Measurements from ENCODE around the gene MMP17. TPM values are rescaled to one million over a fixed set of nuclear protein-coding genes. Genes with fewer than 3 reads are reported as not detected.

The MMP17 gene
- total RNA-seq, 1 experiment from 2014 or later = 30.2 TPM

- CTCF ChIA-PET = no interaction called here
- DNase-seq (no peak), ATAC-seq (no peak)
- H3K27ac ChIP-seq (ENCODE audit: low read length) = no peak overlapping the region
- no peak overlapping the region for H3K9ac ChIP-seq (ENCODE audit: low read length)
- POLR2A ChIA-PET (ENCODE audit: unreplicated experiment) = interaction anchor here (0.6 kb wide), 1 partner anchor 70 kb away, joined by 3 read pairs; no protein-coding TSS in a partner anchor
- no peaks in the 10 kb centered on the region for H3K79me2 ChIP-seq (ENCODE audit: low read length)
- H3K9me2 ChIP-seq (replicated peaks; ENCODE audit: low read length) = no peaks in the 10 kb centered on the region
- H3K9me3 ChIP-seq (ENCODE audit: low read length) = no peaks in the 10 kb centered on the region
- H2AFZ ChIP-seq (ENCODE audit: low read length) = no peak overlapping the region
- H3K4me1 ChIP-seq (ENCODE audit: insufficient read depth, low read length) = peaks cover 10% of the 10 kb centered on the region; the same call in 1 of the 2 replicates
- intact Hi-C loops (cut with micrococcal nuclease) = no loop called here
- H3K27me3 ChIP-seq (ENCODE audit: low read length) = no peaks in the 10 kb centered on the region
- no peak for TF ChIP-seq CTCF (conservative IDR thresholded peaks at IDR 0.05; ENCODE audit: low read depth, low read length)
- no peak overlapping the region for H3K4me2 ChIP-seq (ENCODE audit: low read length)
- no TSS peak for BruUV-seq (replicated peaks)
- no peaks in the 10 kb centered on the region for H4K20me1 ChIP-seq (ENCODE audit: low read length)
- H3K4me3 ChIP-seq (ENCODE audit: low read length) = no peak overlapping the region
- H3F3A ChIP-seq (ENCODE audit: low read length, unreplicated experiment) = no peaks in the 10 kb centered on the region
- H3K36me3 ChIP-seq (ENCODE audit: low read depth, low read length) = peaks cover 13% of the 10 kb centered on the region; the same call in 1 of the 2 replicates
Measured at GRCh38 chr12:131799195-131799594, 29.0 kb upstream of the MMP17 start.

GRCh38 chr12:131799828-131800593 lies 28.2 kb upstream of the MMP17 start:
- DNase-seq = no peak
- no peaks in the 10 kb centered on the region for H3K27me3 ChIP-seq (ENCODE audit: low read length)
- H4K20me1 ChIP-seq (ENCODE audit: low read length) = no peaks in the 10 kb centered on the region
- no peak overlapping the region for H3K27ac ChIP-seq (ENCODE audit: low read length)
- POLR2A ChIA-PET (ENCODE audit: unreplicated experiment) = interaction anchor here (0.6 kb wide), 1 partner anchor 71 kb away, joined by 3 read pairs; no protein-coding TSS in a partner anchor
- no peaks in the 10 kb centered on the region for H3K9me3 ChIP-seq (ENCODE audit: low read length)
- BruUV-seq (replicated peaks) = no TSS peak
- peaks cover 10% of the 10 kb centered on the region; the same call in 1 of the 2 replicates for H3K4me1 ChIP-seq (ENCODE audit: insufficient read depth, low read length)
- CTCF ChIA-PET = no interaction called here
- H2AFZ ChIP-seq (ENCODE audit: low read length) = no peak overlapping the region
- H3F3A ChIP-seq (ENCODE audit: low read length, unreplicated experiment) = no peaks in the 10 kb centered on the region
- H3K4me2 ChIP-seq (ENCODE audit: low read length) = no peak overlapping the region
- TF ChIP-seq EZH2 (IDR thresholded peaks at IDR 0.05; ENCODE audit: low read length, unreplicated experiment) (no peak), CTCF (conservative IDR thresholded peaks at IDR 0.05; ENCODE audit: low read depth, low read length) (no peak), EZH2phosphoT487 (IDR thresholded peaks at IDR 0.05; ENCODE audit: borderline replicate concordance, low read length) (no peak)
- ATAC-seq = no peak
- no peaks in the 10 kb centered on the region for H3K79me2 ChIP-seq (ENCODE audit: low read length)
- no peak overlapping the region for H3K9ac ChIP-seq (ENCODE audit: low read length)
- H3K9me2 ChIP-seq (replicated peaks; ENCODE audit: low read length) = no peaks in the 10 kb centered on the region
- no peak overlapping the region for H3K4me3 ChIP-seq (ENCODE audit: low read length)
- intact Hi-C loops (cut with micrococcal nuclease) = no loop called here
- H3K36me3 ChIP-seq (ENCODE audit: low read depth, low read length) = peaks cover 13% of the 10 kb centered on the region; the same call in 1 of the 2 replicates

GRCh38 chr12:131800594-131801135 lies 27.5 kb upstream of the MMP17 start:
- no peaks in the 10 kb centered on the region for H4K20me1 ChIP-seq (ENCODE audit: low read length)
- H3K4me3 ChIP-seq (ENCODE audit: low read length) = no peak overlapping the region
- peaks cover 13% of the 10 kb centered on the region; the same call in 1 of the 2 replicates for H3K36me3 ChIP-seq (ENCODE audit: low read depth, low read length)
- no peak overlapping the region for H3K9ac ChIP-seq (ENCODE audit: low read length)
- intact Hi-C loops (cut with micrococcal nuclease) = no loop called here
- no peak overlapping the region for H2AFZ ChIP-seq (ENCODE audit: low read length)
- no peaks in the 10 kb centered on the region for H3K9me3 ChIP-seq (ENCODE audit: low read length)
- H3K79me2 ChIP-seq (ENCODE audit: low read length) = no peaks in the 10 kb centered on the region
- ATAC-seq = peak; percentile 61
- H3K4me2 ChIP-seq (ENCODE audit: low read length) = no peak overlapping the region
- peak; percentile 40 for DNase-seq
- H3F3A ChIP-seq (ENCODE audit: low read length, unreplicated experiment) = no peaks in the 10 kb centered on the region
- no peaks in the 10 kb centered on the region for H3K9me2 ChIP-seq (replicated peaks; ENCODE audit: low read length)
- H3K27me3 ChIP-seq (ENCODE audit: low read length) = no peaks in the 10 kb centered on the region
- ChIA-PET POLR2A (ENCODE audit: unreplicated experiment) (no interaction called here), CTCF (no interaction called here)
- H3K4me1 ChIP-seq (ENCODE audit: insufficient read depth, low read length) = peaks cover 10% of the 10 kb centered on the region; the same call in 1 of the 2 replicates
- no TSS peak for BruUV-seq (replicated peaks)
- H3K27ac ChIP-seq (ENCODE audit: low read length) = no peak overlapping the region
- no peak for TF ChIP-seq CTCF (conservative IDR thresholded peaks at IDR 0.05; ENCODE audit: low read depth, low read length)
- TF ChIP-seq EZH2phosphoT487 (IDR thresholded peaks at IDR 0.05; ENCODE audit: borderline replicate concordance, low read length) = no peak
- TF ChIP-seq EZH2 (IDR thresholded peaks at IDR 0.05; ENCODE audit: low read length, unreplicated experiment) = no peak
